ENCODE data around the gene ZNF629.

- TF ChIP-seq TAF1 (IDR thresholded peaks at IDR 0.05; ENCODE audit: borderline replicate concordance, insufficient read depth, low read length) (no peak), POLR2AphosphoS5 (IDR thresholded peaks at IDR 0.05; ENCODE audit: low read depth, low read length) (no peak)
- TF ChIP-seq, protein P1, sequence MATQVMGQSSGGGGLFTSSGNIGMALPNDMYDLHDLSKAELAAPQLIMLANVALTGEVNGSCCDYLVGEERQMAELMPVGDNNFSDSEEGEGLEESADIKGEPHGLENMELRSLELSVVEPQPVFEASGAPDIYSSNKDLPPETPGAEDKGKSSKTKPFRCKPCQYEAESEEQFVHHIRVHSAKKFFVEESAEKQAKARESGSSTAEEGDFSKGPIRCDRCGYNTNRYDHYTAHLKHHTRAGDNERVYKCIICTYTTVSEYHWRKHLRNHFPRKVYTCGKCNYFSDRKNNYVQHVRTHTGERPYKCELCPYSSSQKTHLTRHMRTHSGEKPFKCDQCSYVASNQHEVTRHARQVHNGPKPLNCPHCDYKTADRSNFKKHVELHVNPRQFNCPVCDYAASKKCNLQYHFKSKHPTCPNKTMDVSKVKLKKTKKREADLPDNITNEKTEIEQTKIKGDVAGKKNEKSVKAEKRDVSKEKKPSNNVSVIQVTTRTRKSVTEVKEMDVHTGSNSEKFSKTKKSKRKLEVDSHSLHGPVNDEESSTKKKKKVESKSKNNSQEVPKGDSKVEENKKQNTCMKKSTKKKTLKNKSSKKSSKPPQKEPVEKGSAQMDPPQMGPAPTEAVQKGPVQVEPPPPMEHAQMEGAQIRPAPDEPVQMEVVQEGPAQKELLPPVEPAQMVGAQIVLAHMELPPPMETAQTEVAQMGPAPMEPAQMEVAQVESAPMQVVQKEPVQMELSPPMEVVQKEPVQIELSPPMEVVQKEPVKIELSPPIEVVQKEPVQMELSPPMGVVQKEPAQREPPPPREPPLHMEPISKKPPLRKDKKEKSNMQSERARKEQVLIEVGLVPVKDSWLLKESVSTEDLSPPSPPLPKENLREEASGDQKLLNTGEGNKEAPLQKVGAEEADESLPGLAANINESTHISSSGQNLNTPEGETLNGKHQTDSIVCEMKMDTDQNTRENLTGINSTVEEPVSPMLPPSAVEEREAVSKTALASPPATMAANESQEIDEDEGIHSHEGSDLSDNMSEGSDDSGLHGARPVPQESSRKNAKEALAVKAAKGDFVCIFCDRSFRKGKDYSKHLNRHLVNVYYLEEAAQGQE (IDR thresholded peaks at IDR 0.05; ENCODE audit: insufficient read depth in 1 of 2, low read depth in 2 of 2, low read length in 2 of 2) = no peak
Observed at GRCh38 chr16:30771726-30772125, 15.3 kb downstream of the ZNF629 start.

Measured in PFSK-1 (cell line).